Ascending aorta (tissue), 2 donors: ENCODE results near the gene JPH3. TPM values are rescaled to one million over a fixed set of nuclear protein-coding genes. Genes with fewer than 3 reads are reported as not detected.
"Not testable (repeated sequence)": the region's sequence is repeated elsewhere in the genome, so short reads cannot be mapped to it uniquely, and the experiment has no call there.

Source experiments
- DNase-seq, 2 donors: peaks; one replicate each; pipeline ENCODE4 v3.0.0-alpha.2; 2019; ENCODE audit warnings: low spot score in 2 of 2
- H3K27ac ChIP-seq, 2 donors: fragments of 200-600 bp; sonication (generic); one replicate each; pipeline ENCODE4 v1.5.1; 2016 to 2017; ENCODE audit warnings: mild to moderate bottlenecking in 1 of 2
- H3K27me3 ChIP-seq: fragments of 200-600 bp; sonication (generic); one replicate; pipeline ENCODE4 v1.5.1; 2017
- H3K36me3 ChIP-seq, 2 donors: fragments of 200-600 bp; sonication (generic); one replicate each; pipeline ENCODE4 v1.5.1; 2016
- H3K4me1 ChIP-seq, 2 donors: fragments of 200-600 bp; sonication (generic); one replicate each; pipeline ENCODE4 v1.5.1; 2016 to 2017; ENCODE audit warnings: mild to moderate bottlenecking in 1 of 2
- H3K4me3 ChIP-seq, 2 donors: fragments of 200-600 bp; sonication (generic); one replicate each; pipeline ENCODE4 v1.5.1; 2016 to 2017; ENCODE audit warnings: mild to moderate bottlenecking in 1 of 2
- H3K9me3 ChIP-seq, 2 donors: fragments of 200-600 bp; sonication (generic); one replicate each; pipeline ENCODE4 v1.5.1; 2016
- intact Hi-C: fragments of 100-400 bp; cut with DNase I; formaldehyde crosslinking; loops from one replicate; pipeline ENCODE4 v1.15.1; 2023
- total RNA-seq: library from RNA; depleted of rRNA; stranded (reverse); fragments of >200 nt; gene quantifications from one replicate; pipeline ENCODE4 v1.1.0, GENCODE V29; 2016
- TF ChIP-seq, protein P1 (sequence below), 3 experiments: fragments of 200-600 bp in 2 of 3; fragments of 450-650 bp in 1 of 3; sonication (generic) in 2 of 3; IDR thresholded peaks; one replicate each; pipeline ENCODE4 v1.5.1; 2016 to 2019; ENCODE audit warnings: antibody characterized with exemption in 3 of 3, mild to moderate bottlenecking in 1 of 3, moderate library complexity in 1 of 3

The JPH3 gene
- total RNA-seq, 1 donor from 2014 or later: not detected

GRCh38 chr16:87570938-87571867, 31.1 kb upstream of the JPH3 start:
- H3K27me3 ChIP-seq: no peaks in the 10 kb centered on the region
- intact Hi-C loops: loop anchor here (1.0 to 2.0 kb wide), 5 partner anchors 20 to 155 kb away; partner anchors contain the start of gene ZCCHC14
- no peaks in the 10 kb centered on the region for H3K9me3 ChIP-seq
- peak; percentile 54 to 86 for DNase-seq
- H3K4me1 ChIP-seq: peaks cover 14 to 25% of the 10 kb centered on the region in 2 donors
- TF ChIP-seq, protein P1, sequence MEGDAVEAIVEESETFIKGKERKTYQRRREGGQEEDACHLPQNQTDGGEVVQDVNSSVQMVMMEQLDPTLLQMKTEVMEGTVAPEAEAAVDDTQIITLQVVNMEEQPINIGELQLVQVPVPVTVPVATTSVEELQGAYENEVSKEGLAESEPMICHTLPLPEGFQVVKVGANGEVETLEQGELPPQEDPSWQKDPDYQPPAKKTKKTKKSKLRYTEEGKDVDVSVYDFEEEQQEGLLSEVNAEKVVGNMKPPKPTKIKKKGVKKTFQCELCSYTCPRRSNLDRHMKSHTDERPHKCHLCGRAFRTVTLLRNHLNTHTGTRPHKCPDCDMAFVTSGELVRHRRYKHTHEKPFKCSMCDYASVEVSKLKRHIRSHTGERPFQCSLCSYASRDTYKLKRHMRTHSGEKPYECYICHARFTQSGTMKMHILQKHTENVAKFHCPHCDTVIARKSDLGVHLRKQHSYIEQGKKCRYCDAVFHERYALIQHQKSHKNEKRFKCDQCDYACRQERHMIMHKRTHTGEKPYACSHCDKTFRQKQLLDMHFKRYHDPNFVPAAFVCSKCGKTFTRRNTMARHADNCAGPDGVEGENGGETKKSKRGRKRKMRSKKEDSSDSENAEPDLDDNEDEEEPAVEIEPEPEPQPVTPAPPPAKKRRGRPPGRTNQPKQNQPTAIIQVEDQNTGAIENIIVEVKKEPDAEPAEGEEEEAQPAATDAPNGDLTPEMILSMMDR (IDR thresholded peaks at IDR 0.05): peak; percentile 58 to 67 (median 59)
- no peak overlapping the region for H3K4me3 ChIP-seq
- peak overlapping the region; percentile 88 to 91 for H3K27ac ChIP-seq
- no peaks in the 10 kb centered on the region for H3K36me3 ChIP-seq

DNA sequence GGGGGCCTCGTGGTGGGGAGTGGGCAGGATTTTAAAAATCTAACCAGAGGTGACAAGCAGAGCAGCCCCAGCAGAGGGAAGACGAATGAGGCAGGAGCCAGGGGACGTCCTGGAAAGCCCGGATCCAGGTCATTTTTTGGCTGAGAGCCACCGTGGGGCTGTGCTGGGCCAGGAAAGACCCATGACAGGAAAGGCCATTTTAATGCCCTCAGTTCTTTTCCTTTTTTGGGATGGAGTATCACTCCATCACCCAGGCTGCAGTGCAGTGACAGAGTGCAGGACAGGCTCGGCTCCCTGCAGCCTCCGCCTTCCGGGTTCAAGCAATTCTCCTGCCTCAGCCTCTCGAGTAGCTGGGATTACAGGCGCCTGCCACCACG, 30.5 kb upstream of the JPH3 start:
- peak overlapping the region; percentile 88 to 91 for H3K27ac ChIP-seq
- H3K4me1 ChIP-seq: peaks cover 14 to 25% of the 10 kb centered on the region in 2 donors
- no peak overlapping the region for H3K4me3 ChIP-seq
- intact Hi-C loops: loop anchor here (1.0 to 2.0 kb wide), 5 partner anchors 21 to 156 kb away; partner anchors contain the start of gene ZCCHC14
- H3K27me3 ChIP-seq: no peaks in the 10 kb centered on the region
- no peaks in the 10 kb centered on the region for H3K36me3 ChIP-seq
- DNase-seq: peak in 1 of 2 donors; percentile 51
- TF ChIP-seq, protein P1 (IDR thresholded peaks at IDR 0.05): no peak
- no peaks in the 10 kb centered on the region for H3K9me3 ChIP-seq

- TF ChIP-seq, protein P1 (IDR thresholded peaks at IDR 0.05): no peak
- intact Hi-C loops: no loop called here
Observed at GRCh38 chr16:87572959-87573358, 29.3 kb upstream of the JPH3 start.

DNA sequence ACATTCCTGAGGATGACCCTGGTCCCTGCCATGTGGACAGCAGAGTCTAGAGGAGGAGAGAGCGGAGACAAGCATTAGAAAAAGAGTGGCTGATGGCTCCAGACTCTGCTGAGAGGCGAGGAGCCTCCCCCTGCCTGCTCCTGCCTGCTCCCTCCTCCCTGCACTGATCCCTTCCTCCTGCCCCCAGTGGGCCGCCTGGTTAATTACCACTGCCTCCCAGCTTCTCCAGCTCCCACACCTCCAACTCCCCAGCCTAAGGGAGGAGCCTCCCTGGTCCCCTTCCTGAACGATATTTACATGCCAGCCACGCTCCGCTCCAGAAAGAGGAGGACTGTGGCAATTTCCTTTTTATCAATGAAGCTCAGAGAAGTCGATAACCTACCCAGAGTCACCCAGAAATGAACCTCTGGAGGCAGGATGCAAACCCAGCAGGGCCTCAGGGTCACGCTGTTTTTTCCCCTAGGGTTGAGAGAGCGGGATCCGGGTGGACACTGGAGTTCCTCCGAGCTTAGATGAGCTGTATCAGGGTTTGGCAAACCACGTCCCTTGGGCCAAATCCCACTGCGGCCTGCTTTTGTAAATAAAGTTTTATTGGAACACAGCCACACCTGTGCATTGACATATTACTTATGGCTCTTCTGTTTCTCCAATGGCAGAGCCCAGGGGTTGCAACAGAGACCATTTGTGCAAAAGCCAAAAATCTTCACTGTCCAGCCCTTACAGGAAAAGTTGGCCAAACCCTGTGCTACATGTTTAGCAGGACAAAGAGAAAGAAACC, 27.1 kb upstream of the JPH3 start:
- intact Hi-C loops: no loop called here

More at GRCh38 chr16:87572959-87573358, 29.3 kb upstream of the JPH3 start:
- H3K36me3 ChIP-seq: no peaks in the 10 kb centered on the region
- H3K4me1 ChIP-seq: peaks cover 14 to 25% of the 10 kb centered on the region in 2 donors
- H3K9me3 ChIP-seq: no peaks in the 10 kb centered on the region
- no peak for DNase-seq
- no peak overlapping the region for H3K4me3 ChIP-seq
- no peaks in the 10 kb centered on the region for H3K27me3 ChIP-seq
- H3K27ac ChIP-seq: peak overlapping the region; percentile 88 to 91

DNA sequence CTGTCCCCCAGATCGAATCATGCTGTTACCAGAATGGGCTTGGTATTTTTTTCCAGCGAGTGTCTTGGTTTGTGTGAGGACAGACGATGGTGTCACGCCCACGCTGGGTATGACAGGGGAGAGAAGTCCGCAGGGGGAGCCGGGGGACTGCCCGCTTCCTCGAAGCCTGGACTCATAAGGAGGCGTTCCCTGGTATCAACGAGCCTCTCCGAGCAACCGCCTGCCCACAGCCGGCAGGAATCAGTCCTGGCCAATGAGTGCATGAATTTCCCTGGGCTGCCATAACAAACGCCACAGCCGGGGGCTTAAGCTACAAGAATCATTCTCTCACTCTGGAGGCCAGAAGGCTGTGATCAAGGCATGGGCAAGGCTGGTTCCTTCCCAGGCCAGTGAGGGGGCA, 26.1 kb upstream of the JPH3 start:
- no peak for DNase-seq
- H3K27me3 ChIP-seq: no peaks in the 10 kb centered on the region
- no peaks in the 10 kb centered on the region for H3K9me3 ChIP-seq
- H3K36me3 ChIP-seq: no peaks in the 10 kb centered on the region
- no peak overlapping the region for H3K4me3 ChIP-seq
- TF ChIP-seq, protein P1 (IDR thresholded peaks at IDR 0.05): no peak
- no peak overlapping the region for H3K27ac ChIP-seq
- intact Hi-C loops: no loop called here
- peaks cover 6 to 15% of the 10 kb centered on the region in 2 donors for H3K4me1 ChIP-seq

More for the DNA sequence above, 27.1 kb upstream of the JPH3 start:
- Histone ChIP-seq H3K9me3 (no peaks in the 10 kb centered on the region), H3K4me1 (peaks cover 12 to 23% of the 10 kb centered on the region in 2 donors), H3K36me3 (no peaks in the 10 kb centered on the region), H3K27ac (no peak overlapping the region), H3K4me3 (no peak overlapping the region), H3K27me3 (no peaks in the 10 kb centered on the region)
- TF ChIP-seq, protein P1 (IDR thresholded peaks at IDR 0.05): no peak
- no peak for DNase-seq

- intact Hi-C loops, H3K36me3 ChIP-seq, DNase-seq, H3K9me3 ChIP-seq, H3K27ac ChIP-seq, H3K27me3 ChIP-seq, H3K4me3 ChIP-seq: not testable (repeated sequence)
- peaks cover 10 to 16% of the 10 kb centered on the region in 2 donors for H3K4me1 ChIP-seq
Observed at GRCh38 chr16:87578142-87578930, 24.0 kb upstream of the JPH3 start.
